HFF-Myc (cell line): Measurements from ENCODE around the gene CACHD1.

Experiments
- DNase-seq: peaks from one replicate; pipeline ENCODE4 v3.0.0-alpha.2; 2011; ENCODE audit warnings: low read depth; ENCODE audit errors: extremely low read depth
- H3K4me3 ChIP-seq: replicated peaks from 2 replicates; pipeline ENCODE4 v1.5.1; 2011; ENCODE audit warnings: low read depth, mild to moderate bottlenecking, control low read depth, low read length
- CTCF ChIP-seq: IDR thresholded peaks from 2 replicates; pipeline ENCODE4 v1.5.1; 2012; ENCODE audit warnings: mild to moderate bottlenecking, low read depth, low read length, control low read depth; ENCODE audit errors: missing control alignments

CACHD1 gene

GRCh38 chr1:64564891-64565290, 95.0 kb downstream of the CACHD1 start:
- no peak for DNase-seq
- no peak overlapping the region for H3K4me3 ChIP-seq
- no peak for TF ChIP-seq CTCF

GRCh38 chr1:64567426-64568170, 97.7 kb downstream of the CACHD1 start:
- DNase-seq: peak; percentile 27
- TF ChIP-seq CTCF: no peak
- H3K4me3 ChIP-seq: no peak overlapping the region

- no peak overlapping the region for H3K4me3 ChIP-seq
- no peak for DNase-seq
Observed at GRCh38 chr1:64568171-64568450, 98.2 kb downstream of the CACHD1 start.

GRCh38 chr1:64569411-64569810, 99.5 kb downstream of the CACHD1 start:
- no peak overlapping the region for H3K4me3 ChIP-seq
- DNase-seq: no peak
- no peak for TF ChIP-seq CTCF

More at GRCh38 chr1:64568171-64568450, 98.2 kb downstream of the CACHD1 start:
- TF ChIP-seq CTCF: no peak

- no peak for DNase-seq
- no peak overlapping the region for H3K4me3 ChIP-seq
- TF ChIP-seq CTCF: no peak
Observed at GRCh38 chr1:64570267-64570855, 100.4 kb downstream of the CACHD1 start.

- TF ChIP-seq CTCF: no peak
- no peak overlapping the region for H3K4me3 ChIP-seq
- DNase-seq: no peak
Observed at GRCh38 chr1:64572222-64572900, 102.4 kb downstream of the CACHD1 start.
